Endothelial cell of umbilical vein (primary cell): Measurements from ENCODE around the gene SS18. TPM values are rescaled to one million over a fixed set of nuclear protein-coding genes. Genes with fewer than 3 reads are reported as not detected.
A peak's percentile ranks its signal among the peaks of the same experiment; 100 is the strongest.

Source experiments
- BruUV-seq: library from RNA; stranded (reverse); fragments of 400-500 nt; replicated peaks from 2 replicates; lab custom pipeline; 2021; lab: Mats Ljungman, UMichigan
- CTCF ChIA-PET: fragments of 300-600, 350-600 bp; sonication (Branson Sonifier 250); formaldehyde crosslinking; loops from one replicate; lab custom pipeline; 2021; ENCODE audit warnings: antibody characterized with exemption, inconsistent platforms; lab: Charles Lee
- POLR2A ChIA-PET: fragments of 300-600, 350-600 bp; sonication (Branson Sonifier 250); formaldehyde crosslinking; loops from one replicate; lab custom pipeline; 2021; ENCODE audit warnings: antibody characterized with exemption, inconsistent platforms; lab: Charles Lee
- DNase-seq: peaks from one replicate; pipeline ENCODE4 v3.0.0-alpha.2; 2011; ENCODE audit warnings: low read depth, low spot score
- FAIRE-seq: peaks from 2 replicates; lab custom pipeline; 2011; peaks lifted over from hg19 to GRCh38; lab: Jason Lieb, UNC
- H2AFZ ChIP-seq: 2 replicates; pipeline ENCODE4 v1.6.0; 2012; ENCODE audit warnings: low read depth, low read length, control low read depth, inconsistent platforms
- H3K27ac ChIP-seq: 2 replicates; pipeline ENCODE4 v1.5.1; 2011; ENCODE audit warnings: low read depth, mild to moderate bottlenecking, control low read depth, low read length, moderate library complexity; ENCODE audit not compliant: insufficient read depth
- H3K27me3 ChIP-seq, 2 experiments: 2 replicates each; pipeline versions ENCODE4 v1.6.0 to v1.6.1; 2011; ENCODE audit warnings: low read length in 2 of 2, mixed read lengths in 1 of 2; ENCODE audit not compliant: control insufficient read depth in 2 of 2, insufficient read depth in 2 of 2
- H3K36me3 ChIP-seq, 2 experiments: 2 replicates in 1 of 2; 3 replicates in 1 of 2; pipeline ENCODE4 v1.5.1; 2011; ENCODE audit warnings: low read length in 2 of 2, mild to moderate bottlenecking in 1 of 2, moderate library complexity in 1 of 2; ENCODE audit not compliant: control insufficient read depth in 2 of 2, insufficient read depth in 2 of 2; ENCODE audit errors: extremely low read depth in 1 of 2
- H3K4me1 ChIP-seq: 3 replicates; pipeline ENCODE4 v1.5.1; 2011; ENCODE audit warnings: mild to moderate bottlenecking, low read length; ENCODE audit not compliant: control insufficient read depth, insufficient read depth; ENCODE audit errors: extremely low read depth
- H3K4me2 ChIP-seq: 2 replicates; pipeline ENCODE4 v1.6.1; 2011; ENCODE audit warnings: low read length, control low read depth, mixed read lengths; ENCODE audit not compliant: insufficient read depth
- H3K4me3 ChIP-seq, 3 experiments: fragments of 200-600 bp in 1 of 3; sonication (generic), shearing (Covaris generic) in 1 of 3; replicated peaks in 1 of 3; 2 replicates each; pipeline ENCODE4 v1.5.1; 2011 to 2016; ENCODE audit warnings: control low read depth in 3 of 3, low read length in 3 of 3, mild to moderate bottlenecking in 2 of 3, inconsistent platforms in 1 of 3, low read depth in 1 of 3, moderate library complexity in 1 of 3; ENCODE audit not compliant: insufficient read depth in 1 of 3
- H3K79me2 ChIP-seq: 2 replicates; pipeline ENCODE4 v1.6.0; 2012; ENCODE audit warnings: low read length, inconsistent platforms; ENCODE audit not compliant: control insufficient read depth, insufficient read depth
- H3K9ac ChIP-seq: replicated peaks from 2 replicates; pipeline ENCODE3; 2011; ENCODE audit warnings: low read length, control low read depth; ENCODE audit not compliant: insufficient read depth; ENCODE audit errors: extremely low read depth
- H3K9me1 ChIP-seq: replicated peaks from 3 replicates; pipeline ENCODE4 v1.6.0; 2011; ENCODE audit warnings: mild to moderate bottlenecking, low read length; ENCODE audit not compliant: control insufficient read depth, insufficient read depth; ENCODE audit errors: extremely low read depth
- H3K9me3 ChIP-seq: replicated peaks from 2 replicates; pipeline ENCODE4 v1.5.1; 2012; ENCODE audit warnings: low read length, inconsistent platforms; ENCODE audit not compliant: control insufficient read depth, insufficient read depth
- H4K20me1 ChIP-seq: replicated peaks from 2 replicates; pipeline ENCODE3; 2011; ENCODE audit warnings: mild to moderate bottlenecking, low read length; ENCODE audit not compliant: control insufficient read depth, insufficient read depth; ENCODE audit errors: extremely low read depth
- CTCF ChIP-seq, 2 donors: IDR thresholded peaks; 1 replicate in 1 of 2; 2 replicates in 1 of 2; pipeline ENCODE4 v1.5.1; 2011; ENCODE audit warnings: low read length in 2 of 2, mild to moderate bottlenecking in 2 of 2, moderate library complexity in 2 of 2, control low read depth in 1 of 2, inconsistent platforms in 1 of 2, low read depth in 1 of 2; ENCODE audit not compliant: insufficient read depth in 1 of 2; ENCODE audit errors: extremely low read depth in 1 of 2
- EZH2 ChIP-seq: IDR thresholded peaks from 2 replicates; pipeline ENCODE4 v1.6.1; 2012; ENCODE audit warnings: borderline replicate concordance, low read depth, mild to moderate bottlenecking, moderate library complexity, low read length, inconsistent platforms; ENCODE audit not compliant: severe bottlenecking
- FOS ChIP-seq: IDR thresholded peaks from 2 replicates; pipeline ENCODE4 v1.6.1; 2011; ENCODE audit warnings: mild to moderate bottlenecking, low read length, moderate library complexity, borderline replicate concordance; ENCODE audit not compliant: insufficient read depth
- GATA2 ChIP-seq: IDR thresholded peaks from 2 replicates; pipeline ENCODE4 v1.7.0; 2011; ENCODE audit warnings: low read depth, mild to moderate bottlenecking, moderate library complexity, mixed read lengths, low read length; ENCODE audit not compliant: insufficient read length, insufficient read depth
- JUN ChIP-seq: IDR thresholded peaks from 2 replicates; pipeline ENCODE4 v1.6.1; 2011; ENCODE audit warnings: borderline replicate concordance, low read depth; ENCODE audit not compliant: insufficient read length, insufficient read depth
- POLR2A ChIP-seq: IDR thresholded peaks from 2 replicates; pipeline ENCODE4 v1.6.1; 2012; ENCODE audit warnings: low read depth, mild to moderate bottlenecking, control low read depth, low read length
- POLR2AphosphoS5 ChIP-seq: IDR thresholded peaks from 2 replicates; pipeline ENCODE4 v1.6.1; 2012; ENCODE audit warnings: low read depth, mild to moderate bottlenecking, control low read depth, low read length, moderate library complexity; ENCODE audit not compliant: insufficient read depth
- dilution Hi-C: fragments of 300-500 bp; cut with MboI; formaldehyde crosslinking; loops from one replicate; pipeline ENCODE4 v1.15.0; 2019; ENCODE audit warnings: low sequenced_read_pairs; ENCODE audit not compliant: extremely low pct_ligation_motif_present
- intact Hi-C: fragments of 100-400 bp; cut with micrococcal nuclease; formaldehyde crosslinking; loops from one replicate; pipeline ENCODE4 v1.10.0; 2022
- polyA plus RNA-seq, 4 experiments: library from polyadenylated mRNA; depleted of rRNA in 3 of 4; stranded (reverse) in 3 of 4; unstranded in 1 of 4; fragments of >200 nt; gene quantifications; 2 replicates each; pipeline versions ENCODE4 v1.2.1 to v1.2.3, GENCODE V29; 2011 to 2012; ENCODE audit warnings: missing spikeins in 1 of 4
- total RNA-seq: library from RNA; stranded (reverse); gene quantifications from 2 replicates; pipeline ENCODE4 v1.2.3, GENCODE V29; 2021
- TF ChIP-seq, protein P1 (sequence below): IDR thresholded peaks from 2 replicates; pipeline ENCODE4 v1.6.1; 2011; ENCODE audit not compliant: insufficient read depth, insufficient read length

SS18 gene
- total and polyA plus RNA-seq, 2 donors (not counting 3 experiments of a cell fraction or from before 2014, with no cell fraction given) = 68.4 to 204 TPM

DNA sequence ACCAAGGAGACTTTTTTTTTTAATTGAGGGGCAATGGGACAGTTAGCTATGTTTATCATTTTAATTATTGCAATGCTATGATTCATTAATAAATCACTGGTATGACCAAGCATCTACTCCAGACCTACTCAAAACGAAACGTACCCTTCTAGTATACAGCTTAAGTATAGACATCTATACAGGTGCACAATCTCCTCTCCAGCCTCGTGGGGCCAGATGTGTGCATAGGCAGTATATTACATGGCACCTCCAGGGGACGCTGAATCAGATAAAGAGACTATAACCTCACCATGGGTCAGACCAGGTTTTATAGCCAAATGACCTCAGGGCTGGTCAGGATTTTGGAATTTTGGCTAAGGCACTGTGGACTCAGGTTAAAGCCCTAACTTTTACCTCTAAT, 86.6 kb downstream of the SS18 start:
- H3K36me3 ChIP-seq = no peaks in the 10 kb centered on the region
- H4K20me1 ChIP-seq = no peaks in the 10 kb centered on the region
- ChIA-PET CTCF (interaction anchor here (0.8 to 1.5 kb wide), 5 partner anchors 9 to 49 kb away, joined by 3 to 4 read pairs (median 4); no protein-coding TSS in a partner anchor), POLR2A (no interaction called here)
- DNase-seq (no peak), FAIRE-seq (no peak)
- no peak overlapping the region for H3K4me3 ChIP-seq
- H3K27me3 ChIP-seq = no peaks in the 10 kb centered on the region
- dilution Hi-C loops = no loop called here
- H3K27ac ChIP-seq = no peak overlapping the region
- H2AFZ ChIP-seq = no peak overlapping the region
- H3K4me1 ChIP-seq = peaks cover 6% of the 10 kb centered on the region
- no peaks in the 10 kb centered on the region for H3K9me3 ChIP-seq
- no TSS peak for BruUV-seq
- no peak overlapping the region for H3K9ac ChIP-seq
- intact Hi-C loops = no loop called here
- H3K9me1 ChIP-seq = no peaks in the 10 kb centered on the region
- no peak for TF ChIP-seq CTCF (IDR thresholded peaks at IDR 0.05; ENCODE audit: extremely low read depth in 1 of 2, insufficient read depth in 1 of 2, low read depth in 1 of 2, low read length in 2 of 2)
- TF ChIP-seq JUN = no peak
- TF ChIP-seq GATA2 = no peak
- TF ChIP-seq POLR2AphosphoS5 = no peak
- H3K79me2 ChIP-seq = no peaks in the 10 kb centered on the region
- no peak overlapping the region for H3K4me2 ChIP-seq

- H3K9me1 ChIP-seq = no peaks in the 10 kb centered on the region
- no peak overlapping the region for H3K4me3 ChIP-seq
- H3K4me2 ChIP-seq = no peak overlapping the region
- no peaks in the 10 kb centered on the region for H3K79me2 ChIP-seq
- intact Hi-C loops (no loop called here), dilution Hi-C loops (no loop called here)
- TF ChIP-seq EZH2 (no peak), GATA2 (no peak), POLR2A (no peak), CTCF (IDR thresholded peaks at IDR 0.05; ENCODE audit: extremely low read depth in 1 of 2, insufficient read depth in 1 of 2, low read depth in 1 of 2, low read length in 2 of 2) (no peak), FOS (no peak), POLR2AphosphoS5 (no peak)
- TF ChIP-seq, protein P1, sequence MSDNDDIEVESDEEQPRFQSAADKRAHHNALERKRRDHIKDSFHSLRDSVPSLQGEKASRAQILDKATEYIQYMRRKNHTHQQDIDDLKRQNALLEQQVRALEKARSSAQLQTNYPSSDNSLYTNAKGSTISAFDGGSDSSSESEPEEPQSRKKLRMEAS = no peak
- no peaks in the 10 kb centered on the region for H3K27me3 ChIP-seq
- ChIA-PET CTCF (interaction anchor here (0.8 to 1.5 kb wide), 4 partner anchors 8 to 49 kb away, joined by 3 to 4 read pairs (median 4); no protein-coding TSS in a partner anchor), POLR2A (no interaction called here)
- no peak overlapping the region for H2AFZ ChIP-seq
- H3K9me3 ChIP-seq = no peaks in the 10 kb centered on the region
- H3K36me3 ChIP-seq = no peaks in the 10 kb centered on the region
- H3K27ac ChIP-seq = no peak overlapping the region
- H3K9ac ChIP-seq = no peak overlapping the region
- H4K20me1 ChIP-seq = no peaks in the 10 kb centered on the region
- BruUV-seq = TSS peak; percentile 4
- FAIRE-seq = peak; percentile 47
- DNase-seq = peak; percentile 41
- H3K4me1 ChIP-seq = peaks cover 6% of the 10 kb centered on the region
These were observed 87.1 kb downstream of the SS18 start for GRCh38 chr18:26003356-26003755.
